Stimulated activated CD8-positive, alpha-beta memory T cell treated with anti-CD3 and anti-CD28 coated beads, Interleukin-15, amount 100 ng/mL, for 48 hours (primary cell): ENCODE measurements around the gene EPB41L4B.
"Not testable (repeated sequence)": the region's sequence is repeated elsewhere in the genome, so short reads cannot be mapped to it uniquely, and the experiment has no call there.

Experiments
- DNase-seq, 2 donors: peaks; one replicate each; pipeline ENCODE4 v3.0.0-alpha.2; 2020; ENCODE audit warnings: low read depth in 2 of 2

EPB41L4B gene

DNA sequence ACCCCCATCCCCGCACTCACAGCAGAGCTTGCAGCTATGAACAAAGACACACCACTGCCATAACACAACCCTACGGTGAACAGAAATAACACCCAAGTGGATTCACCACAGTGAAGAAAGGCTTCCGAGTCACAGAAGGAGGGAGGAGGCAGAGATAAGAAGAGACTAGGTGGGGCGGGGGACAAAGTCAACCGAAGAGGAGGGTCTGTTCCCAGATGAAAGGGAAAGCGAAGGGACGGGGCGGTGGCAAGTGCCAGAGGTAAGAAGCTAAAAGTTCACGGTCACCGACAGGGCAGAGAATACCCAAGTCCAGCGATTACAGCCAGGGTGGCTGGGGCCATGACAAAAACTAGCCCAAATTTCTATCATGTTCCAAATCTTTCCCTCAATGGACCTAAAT, 21.0 kb downstream of the EPB41L4B start:
- no peak for DNase-seq

DNA sequence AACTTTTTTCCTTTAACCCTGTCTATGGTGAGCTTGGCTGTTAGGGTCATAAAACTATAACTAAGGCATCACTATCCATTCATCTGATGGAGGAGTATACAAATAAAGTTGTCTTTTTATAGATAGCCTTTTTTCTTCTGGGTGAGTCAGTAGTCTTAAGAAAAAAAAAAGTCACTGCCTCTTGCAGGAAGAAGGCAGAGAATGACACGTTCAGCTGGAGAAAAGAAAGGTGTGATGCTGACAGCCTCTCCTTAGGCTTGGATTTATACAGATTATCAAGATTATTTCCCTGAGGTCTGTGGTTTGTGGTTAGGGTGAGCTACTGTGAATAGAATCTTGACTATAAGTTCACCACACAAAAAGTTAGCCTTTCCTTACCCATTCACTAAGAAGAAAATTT, 23.0 kb downstream of the EPB41L4B start:
- DNase-seq, result no peak

DNA sequence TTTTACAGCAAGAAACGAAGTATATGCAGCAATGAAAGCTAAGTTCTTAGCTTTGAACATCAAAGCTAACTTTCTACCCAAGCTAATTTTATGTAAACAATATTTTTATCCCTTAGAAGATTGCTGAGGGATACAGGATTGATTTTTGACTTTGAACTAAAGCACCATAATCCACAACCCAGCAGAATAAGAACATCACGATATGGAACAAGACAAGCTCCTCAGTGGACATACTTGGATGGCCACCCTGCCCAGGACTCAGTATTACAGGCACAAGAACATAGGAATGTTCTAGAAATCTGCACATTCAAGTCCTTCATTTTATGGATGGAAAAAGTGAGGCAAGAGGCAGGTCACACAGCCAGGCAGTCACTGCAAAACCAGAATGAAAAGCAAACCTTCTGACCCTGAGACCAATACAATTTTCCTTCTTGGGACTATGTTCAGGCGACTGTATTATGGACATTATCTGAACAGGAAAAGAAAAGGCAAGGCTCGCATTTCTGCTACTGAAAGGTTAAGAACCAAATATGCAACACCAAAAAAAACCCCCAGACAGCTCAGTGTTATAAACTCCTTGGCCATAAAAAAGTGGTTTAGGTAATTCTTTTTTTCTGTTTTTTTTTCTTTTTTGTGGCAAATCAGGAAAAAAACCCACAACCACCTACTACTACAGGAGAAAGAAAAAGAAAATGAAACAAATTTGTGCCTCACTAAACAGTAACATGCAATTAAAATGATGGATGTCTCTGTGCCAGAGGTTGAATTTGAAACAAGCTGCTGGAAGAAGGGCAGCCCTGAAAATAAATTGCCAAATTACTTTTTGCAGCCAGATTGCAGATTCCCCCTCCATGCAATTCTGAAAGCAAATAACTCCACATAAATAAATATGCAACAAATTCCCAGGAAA, 25.4 kb downstream of the EPB41L4B start:
- DNase-seq, result no peak

DNA sequence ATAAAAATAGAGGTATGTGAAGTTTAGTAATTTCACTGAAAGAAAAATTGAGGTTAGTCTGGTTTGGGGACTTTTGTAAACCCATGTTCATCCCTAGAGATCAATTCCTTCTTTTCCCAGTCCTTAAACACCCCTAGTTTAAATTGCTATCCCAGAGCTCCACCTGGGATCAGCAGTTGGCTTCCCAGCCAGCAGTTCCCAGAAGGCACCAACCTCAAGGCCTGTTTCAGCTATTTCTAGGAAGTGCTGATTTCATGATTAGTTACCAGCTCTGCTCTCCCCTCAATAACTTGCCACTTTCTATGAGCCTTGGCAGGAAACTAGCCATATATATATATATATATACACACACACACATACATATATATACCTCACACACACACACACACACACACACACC, 30.5 kb downstream of the EPB41L4B start:
- no peak for DNase-seq

DNA sequence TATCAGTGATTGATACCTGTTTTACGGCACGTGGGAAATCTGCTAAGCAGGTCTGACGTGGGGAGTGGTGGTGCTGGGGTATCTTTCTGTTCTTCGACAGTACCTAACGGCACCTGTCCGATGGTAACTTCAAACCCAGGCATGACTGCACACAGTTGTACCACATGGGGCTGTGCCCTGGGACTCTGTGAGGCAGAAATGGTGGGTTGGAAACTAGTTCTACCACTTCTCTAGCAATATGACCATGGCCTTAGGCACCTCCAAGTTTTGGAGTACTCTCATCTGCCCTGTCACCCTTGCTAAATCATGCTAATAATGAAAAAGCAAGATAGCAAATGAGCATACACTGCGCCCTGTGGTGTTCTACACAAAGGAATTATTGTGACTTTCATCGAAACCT, 30.9 kb downstream of the EPB41L4B start:
- no peak for DNase-seq

DNA sequence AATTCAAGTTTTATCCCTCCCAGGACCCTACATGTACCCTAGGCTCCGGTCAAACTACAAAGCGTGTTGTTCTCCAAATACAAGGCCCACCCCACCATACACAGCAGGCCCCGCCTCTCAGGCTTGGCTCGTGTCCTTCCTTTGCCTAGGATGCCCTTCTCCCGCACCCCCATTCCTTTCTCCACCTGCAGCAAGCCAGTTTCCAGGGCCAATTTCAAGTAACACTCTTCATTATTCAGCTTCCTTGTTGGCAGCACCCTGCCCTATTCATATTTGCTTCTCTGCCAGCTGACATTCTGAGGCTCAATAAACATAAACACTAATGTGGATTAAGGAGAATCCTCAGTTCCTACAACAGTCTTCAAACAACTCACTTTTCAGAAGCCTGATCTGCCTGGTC, 31.7 kb downstream of the EPB41L4B start:
- DNase-seq, result no peak

GRCh38 chr9:109286981-109287380, 33.9 kb downstream of the EPB41L4B start:
- no peak for DNase-seq

DNA sequence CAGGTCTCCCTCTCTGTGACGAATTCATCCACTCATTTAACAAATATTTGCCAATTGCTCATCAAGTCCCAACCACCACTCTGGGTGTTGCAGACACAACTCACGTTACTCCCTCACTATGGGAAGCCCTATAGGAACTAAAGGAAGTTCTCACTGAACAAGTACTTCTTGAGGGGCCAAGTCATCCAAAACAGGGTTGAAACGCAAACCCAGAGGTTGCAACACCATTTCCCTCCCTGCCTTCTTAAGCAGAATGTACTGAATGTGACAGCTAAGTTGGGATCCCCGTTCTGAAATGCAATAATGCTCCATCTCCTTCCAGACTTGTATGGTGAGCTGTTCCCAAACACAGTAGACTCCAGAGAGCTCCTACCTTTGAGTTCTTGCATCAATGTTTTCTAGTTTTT, 34.3 kb downstream of the EPB41L4B start:
- DNase-seq, result no peak

DNA sequence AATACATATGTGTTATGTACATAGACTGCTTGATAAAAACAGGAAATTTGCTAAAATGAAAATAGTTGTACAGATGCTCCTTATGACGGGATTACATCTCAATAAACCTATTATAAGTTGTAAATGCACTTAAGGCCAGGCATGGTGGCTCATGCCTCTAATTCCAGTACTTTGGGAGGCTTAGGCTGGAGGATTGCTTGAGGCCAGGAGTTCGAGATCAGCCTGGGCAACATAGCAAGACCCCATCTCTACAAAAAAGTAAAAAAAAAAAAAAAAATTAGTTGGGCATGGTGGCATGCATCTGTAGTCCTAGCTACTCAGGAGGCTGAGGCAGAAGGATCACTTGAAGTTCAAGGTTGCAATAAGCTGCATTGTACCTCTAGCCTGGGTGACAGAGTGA, 37.2 kb downstream of the EPB41L4B start:
- DNase-seq, result not testable (repeated sequence)

DNA sequence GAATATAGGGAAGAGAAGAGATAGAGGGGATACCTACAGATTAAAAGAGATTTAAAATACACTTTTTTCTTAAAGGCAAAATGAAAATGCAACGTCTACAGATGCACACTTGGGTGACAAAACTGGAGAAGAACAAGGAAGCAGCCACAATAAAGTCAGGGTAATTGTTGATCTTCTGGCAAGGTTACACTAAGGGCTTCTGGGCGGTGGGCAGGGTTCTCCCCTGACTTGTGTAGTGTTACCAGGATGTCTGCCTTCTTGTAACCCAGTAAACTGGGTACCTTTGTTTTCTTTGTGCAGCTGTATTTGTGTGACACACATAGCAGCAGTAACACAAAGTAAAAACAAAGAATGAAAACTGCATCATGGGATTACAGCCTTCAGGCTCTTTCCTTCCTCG, 37.8 kb downstream of the EPB41L4B start:
- no peak for DNase-seq

GRCh38 chr9:109282302-109282701, 38.6 kb downstream of the EPB41L4B start:
- DNase-seq, result no peak

DNA sequence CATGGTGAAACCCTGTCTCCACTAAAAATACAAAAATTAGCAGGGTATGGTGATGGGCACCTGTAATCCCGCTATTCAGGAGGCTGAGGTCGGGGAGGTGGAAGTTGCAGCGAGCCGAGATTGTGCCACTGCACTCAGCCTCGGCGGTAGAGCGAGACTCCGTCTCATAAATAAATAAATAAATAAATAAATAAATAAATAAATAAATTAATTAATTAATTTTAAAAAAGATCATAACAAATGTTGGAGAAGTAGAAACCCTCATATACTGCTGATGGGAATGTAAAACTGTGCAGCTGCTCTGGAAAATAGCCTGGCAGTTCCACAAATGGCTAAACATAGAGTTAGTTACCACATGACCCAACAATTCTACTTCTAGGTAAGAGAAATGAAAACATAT, 39.3 kb downstream of the EPB41L4B start:
- no peak for DNase-seq

DNA sequence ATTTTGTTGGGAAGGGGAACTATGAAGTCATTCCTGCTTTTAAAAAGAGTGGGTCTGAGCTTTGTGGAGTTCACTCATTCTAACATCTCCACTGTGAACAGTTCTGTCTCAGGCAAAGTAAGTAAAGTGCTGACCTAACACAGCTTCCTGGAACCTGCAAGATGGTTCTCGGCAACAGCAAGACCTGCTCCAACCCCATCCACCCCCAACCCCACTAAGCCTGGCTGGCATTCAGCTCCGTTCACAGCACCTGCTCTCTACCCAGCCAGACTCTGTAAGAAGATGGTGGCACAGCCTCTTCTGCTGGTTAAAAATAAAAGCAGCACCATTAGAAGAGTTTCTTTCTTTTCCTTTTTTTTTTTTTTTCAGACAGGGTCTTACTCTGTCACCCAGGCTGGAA, 42.0 kb downstream of the EPB41L4B start:
- DNase-seq, result no peak

GRCh38 chr9:109278216-109278615, 42.6 kb downstream of the EPB41L4B start:
- DNase-seq, result no peak

DNA sequence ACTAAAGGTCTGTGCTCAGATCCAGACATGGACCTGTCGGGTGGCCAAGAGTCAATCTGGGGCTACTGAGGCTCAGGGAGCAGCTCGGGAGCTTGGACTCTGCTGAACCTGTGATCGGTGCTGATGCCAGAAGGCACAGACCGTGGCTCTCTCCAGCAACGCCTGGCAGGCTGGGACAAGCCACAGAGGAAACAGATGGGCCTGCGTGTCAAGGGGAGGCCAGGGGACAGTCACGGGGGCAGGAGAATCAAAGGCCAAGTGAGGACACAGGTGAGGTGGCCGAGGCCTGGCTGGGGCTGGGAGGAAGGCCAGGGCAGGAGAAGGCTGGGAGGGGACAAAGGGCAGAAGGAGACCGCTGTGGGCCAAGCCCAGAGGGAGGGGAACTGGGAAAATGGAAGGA, 43.4 kb downstream of the EPB41L4B start:
- no peak for DNase-seq

DNA sequence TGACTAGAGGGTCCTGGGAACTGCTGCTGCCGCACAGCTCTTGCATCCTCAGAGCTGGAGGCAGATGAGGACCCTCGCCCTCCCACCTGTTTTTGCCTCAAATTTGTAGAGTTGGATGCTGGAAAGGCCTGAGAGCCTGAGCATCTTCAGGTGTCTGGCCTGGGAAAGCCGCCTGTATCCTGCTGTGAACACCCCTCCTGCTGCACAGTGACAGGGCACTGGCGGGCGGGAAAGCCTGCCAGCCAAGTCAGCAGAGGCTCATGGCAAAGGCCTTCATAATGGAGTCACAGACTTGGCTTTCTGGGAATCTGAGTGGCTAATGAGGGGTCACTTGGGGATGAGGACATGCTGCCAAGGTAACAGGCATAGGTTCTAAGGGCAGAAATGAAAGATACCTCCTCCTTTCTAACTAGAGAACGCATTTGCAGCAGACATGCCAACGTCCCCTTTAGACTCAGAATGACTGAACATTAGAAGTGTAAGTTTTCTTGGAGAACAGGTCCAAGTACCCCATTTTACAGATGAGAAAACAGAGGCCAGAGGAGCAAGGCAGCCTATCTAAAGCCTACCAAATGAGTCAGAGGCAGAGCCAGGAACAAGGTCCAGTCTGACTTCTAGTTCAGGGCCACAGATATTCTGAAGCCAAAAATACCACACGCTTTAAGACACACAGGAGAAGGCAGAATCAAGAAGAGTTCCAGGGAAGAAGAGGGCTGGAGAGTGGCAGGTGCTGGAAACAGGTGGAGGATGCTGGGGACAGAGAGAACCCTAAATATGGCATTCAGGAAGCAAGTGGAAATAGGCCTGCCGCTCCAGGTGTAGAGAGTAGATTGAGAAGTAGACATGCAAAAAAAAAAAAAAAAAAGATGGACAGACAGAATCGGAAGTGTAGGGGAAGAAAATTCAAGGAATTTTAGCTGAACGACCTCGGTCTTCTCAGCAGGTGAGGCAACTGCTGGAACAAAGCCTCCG, 44.1 kb downstream of the EPB41L4B start:
- DNase-seq, result no peak

DNA sequence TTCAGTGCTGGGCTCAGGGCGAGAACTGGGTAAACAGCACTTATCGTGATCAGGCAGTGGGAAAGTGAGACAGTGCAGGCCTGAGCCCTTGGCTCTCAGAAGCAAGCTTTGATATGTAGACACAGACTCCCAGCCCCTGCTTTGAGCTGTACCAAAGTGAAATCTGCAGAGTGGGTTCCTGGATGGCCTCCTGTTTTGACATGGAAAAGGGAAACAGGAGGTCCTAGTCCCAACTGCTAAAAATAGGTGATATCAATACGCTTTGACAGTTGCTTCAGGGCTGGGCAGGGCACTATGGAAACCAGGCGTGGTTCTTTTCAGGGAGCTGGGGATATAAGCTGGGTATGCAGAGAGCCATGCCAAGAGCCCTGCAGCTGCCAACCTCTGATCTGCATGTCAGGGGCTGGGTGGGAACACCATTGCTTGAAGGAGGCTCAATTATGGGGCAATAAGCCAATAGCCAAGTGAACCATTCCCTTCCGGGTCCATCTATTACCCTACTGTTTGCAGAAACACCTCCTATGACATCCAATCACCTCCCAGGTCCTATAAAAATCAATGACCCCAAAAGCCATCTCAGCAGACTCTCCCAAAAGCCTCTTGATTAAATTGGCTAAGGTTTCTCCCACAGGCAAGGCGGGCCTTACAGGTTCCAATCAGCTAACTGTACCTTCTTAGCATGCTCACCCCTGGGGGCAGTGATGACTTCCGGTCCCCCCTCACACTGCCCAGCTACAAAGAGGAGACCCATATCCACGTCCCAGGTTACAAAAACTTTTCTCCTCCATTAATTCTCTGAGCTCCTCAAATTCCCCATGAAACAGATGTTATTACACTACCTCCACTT, 45.8 kb downstream of the EPB41L4B start:
- no peak for DNase-seq

GRCh38 chr9:109273869-109274268, 47.0 kb downstream of the EPB41L4B start:
- DNase-seq, result no peak

DNA sequence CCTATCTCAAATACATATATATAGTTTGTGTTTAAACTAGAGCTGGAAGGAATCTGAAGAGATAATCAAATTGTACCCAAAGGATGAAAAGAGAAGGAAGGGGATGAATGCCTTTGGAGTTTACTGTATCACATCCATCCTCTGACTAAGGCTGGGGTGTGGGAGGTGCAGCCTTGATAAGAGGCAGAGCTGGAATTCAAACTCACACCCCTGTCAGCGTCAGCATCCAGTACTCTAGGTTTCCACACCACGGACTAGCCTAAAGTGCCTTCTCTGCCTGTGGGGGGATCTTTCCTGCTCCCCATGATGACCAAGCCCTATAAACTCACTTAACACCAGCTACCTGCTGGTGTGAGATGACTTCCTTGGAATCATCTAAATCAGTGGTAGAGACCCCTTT, 48.1 kb downstream of the EPB41L4B start:
- DNase-seq, result no peak

- DNase-seq, result no peak
These were observed 48.8 kb downstream of the EPB41L4B start for GRCh38 chr9:109272045-109272444.
